Measurements from ENCODE around the gene ARL8A. TPM values are rescaled to one million over a fixed set of nuclear protein-coding genes. Genes with fewer than 3 reads are reported as not detected.
A peak's percentile ranks its signal among the peaks of the same experiment; 100 is the strongest.
"Not testable (repeated sequence)": the region's sequence is repeated elsewhere in the genome, so short reads cannot be mapped to it uniquely, and the experiment has no call there.

The ARL8A gene
- total RNA-seq, 1 donor from 2014 or later: 75.8 TPM

GRCh38 chr1:202146279-202146678 lies 1.7 kb upstream of the ARL8A start:
- H3K4me1 Mint-ChIP-seq (ENCODE audit: unreplicated experiment): peaks cover 24% of the 10 kb centered on the region
- H3K36me3 Mint-ChIP-seq (ENCODE audit: unreplicated experiment): no peaks in the 10 kb centered on the region
- no peaks in the 10 kb centered on the region for H3K27me3 Mint-ChIP-seq (ENCODE audit: unreplicated experiment)
- no peaks in the 10 kb centered on the region for H3K9me3 Mint-ChIP-seq (ENCODE audit: unreplicated experiment)
- no peak for DNase-seq (ENCODE audit: extremely low spot score, unreplicated experiment)
- no peak overlapping the region for H3K27ac Mint-ChIP-seq (ENCODE audit: unreplicated experiment)
- no peak for TF ChIP-seq CTCF (IDR thresholded peaks at IDR 0.05)
- H3K4me3 Mint-ChIP-seq (ENCODE audit: unreplicated experiment): no peak overlapping the region

GRCh38 chr1:202145744-202146140 lies 1.2 kb upstream of the ARL8A start:
- Mint-ChIP-seq H3K27ac (ENCODE audit: unreplicated experiment) (peak overlapping the region; percentile 77), H3K4me3 (ENCODE audit: unreplicated experiment) (peak overlapping the region; percentile 77)
- not testable (repeated sequence) for H3K36me3 Mint-ChIP-seq (ENCODE audit: unreplicated experiment)

GRCh38 chr1:202145068-202145743 lies 669 bp upstream of the ARL8A start:
- H3K27me3 Mint-ChIP-seq (ENCODE audit: unreplicated experiment): no peaks in the 10 kb centered on the region
- peaks cover 24% of the 10 kb centered on the region for H3K4me1 Mint-ChIP-seq (ENCODE audit: unreplicated experiment)
- H3K27ac Mint-ChIP-seq (ENCODE audit: unreplicated experiment): peak overlapping the region; percentile 77
- DNase-seq (ENCODE audit: extremely low spot score, unreplicated experiment): no peak
- H3K9me3 Mint-ChIP-seq (ENCODE audit: unreplicated experiment): no peaks in the 10 kb centered on the region
- TF ChIP-seq CTCF (IDR thresholded peaks at IDR 0.05): no peak
- H3K36me3 Mint-ChIP-seq (ENCODE audit: unreplicated experiment): no peaks in the 10 kb centered on the region
- peak overlapping the region; percentile 77 for H3K4me3 Mint-ChIP-seq (ENCODE audit: unreplicated experiment)

More at GRCh38 chr1:202145744-202146140, 1.2 kb upstream of the ARL8A start:
- not testable (repeated sequence) for H3K9me3 Mint-ChIP-seq (ENCODE audit: unreplicated experiment); DNase-seq (ENCODE audit: extremely low spot score, unreplicated experiment); H3K27me3 Mint-ChIP-seq (ENCODE audit: unreplicated experiment)
- H3K4me1 Mint-ChIP-seq (ENCODE audit: unreplicated experiment): peaks cover 24% of the 10 kb centered on the region

GRCh38 chr1:202143768-202144401 lies 652 bp downstream of the ARL8A start:
- peaks cover 2% of the 10 kb centered on the region for H3K36me3 Mint-ChIP-seq (ENCODE audit: unreplicated experiment)
- peak overlapping the region; percentile 84 for H3K4me3 Mint-ChIP-seq (ENCODE audit: unreplicated experiment)
- H3K4me1 Mint-ChIP-seq (ENCODE audit: unreplicated experiment): peaks cover 24% of the 10 kb centered on the region
- no peak for DNase-seq (ENCODE audit: extremely low spot score, unreplicated experiment)
- H3K27ac Mint-ChIP-seq (ENCODE audit: unreplicated experiment): peak overlapping the region; percentile 84
- no peaks in the 10 kb centered on the region for H3K9me3 Mint-ChIP-seq (ENCODE audit: unreplicated experiment)
- TF ChIP-seq CTCF (IDR thresholded peaks at IDR 0.05): no peak
- H3K27me3 Mint-ChIP-seq (ENCODE audit: unreplicated experiment): no peaks in the 10 kb centered on the region

- peak overlapping the region; percentile 84 for H3K4me3 Mint-ChIP-seq (ENCODE audit: unreplicated experiment)
- TF ChIP-seq CTCF (IDR thresholded peaks at IDR 0.05): no peak
- peak overlapping the region; percentile 84 for H3K27ac Mint-ChIP-seq (ENCODE audit: unreplicated experiment)
- peaks cover 2% of the 10 kb centered on the region for H3K36me3 Mint-ChIP-seq (ENCODE audit: unreplicated experiment)
- H3K27me3 Mint-ChIP-seq (ENCODE audit: unreplicated experiment): no peaks in the 10 kb centered on the region
- no peak for DNase-seq (ENCODE audit: extremely low spot score, unreplicated experiment)
- H3K4me1 Mint-ChIP-seq (ENCODE audit: unreplicated experiment): peaks cover 24% of the 10 kb centered on the region
- no peaks in the 10 kb centered on the region for H3K9me3 Mint-ChIP-seq (ENCODE audit: unreplicated experiment)
Measured at GRCh38 chr1:202143011-202143767, 1.3 kb downstream of the ARL8A start.

GRCh38 chr1:202141468-202141867 lies 3.1 kb downstream of the ARL8A start:
- not testable (repeated sequence) for H3K27ac Mint-ChIP-seq (ENCODE audit: unreplicated experiment); H3K36me3 Mint-ChIP-seq (ENCODE audit: unreplicated experiment); H3K4me3 Mint-ChIP-seq (ENCODE audit: unreplicated experiment); H3K27me3 Mint-ChIP-seq (ENCODE audit: unreplicated experiment); H3K9me3 Mint-ChIP-seq (ENCODE audit: unreplicated experiment); DNase-seq (ENCODE audit: extremely low spot score, unreplicated experiment)
- peaks cover 24% of the 10 kb centered on the region for H3K4me1 Mint-ChIP-seq (ENCODE audit: unreplicated experiment)

All from osteocyte (in vitro differentiated cells).